Liver (tissue), 9 donors: ENCODE results near the gene HDDC2. TPM values are rescaled to one million over a fixed set of nuclear protein-coding genes. Genes with fewer than 3 reads are reported as not detected.

Experiments
- DNase-seq: peaks from one replicate; pipeline ENCODE4 v3.0.0-alpha.2; 2017; ENCODE audit warnings: low spot score
- H3K27ac ChIP-seq, 2 donors: one replicate each; pipeline ENCODE4 v1.7.0; 2013; ENCODE audit warnings: inconsistent platforms in 2 of 2, low read length in 2 of 2, control low read depth in 1 of 2, low read depth in 1 of 2, mild to moderate bottlenecking in 1 of 2
- H3K27me3 ChIP-seq, 4 donors: one replicate each; pipeline versions ENCODE4 v1.6.1 to v1.7.0; 2013; ENCODE audit warnings: low read length in 3 of 4, inconsistent platforms in 1 of 4, mild to moderate bottlenecking in 1 of 4, moderate library complexity in 1 of 4; ENCODE audit not compliant: control insufficient read depth in 4 of 4, insufficient read depth in 4 of 4
- H3K36me3 ChIP-seq, 4 donors: one replicate each; pipeline versions ENCODE4 v1.6.1 to v1.7.0; 2013; ENCODE audit warnings: low read length in 3 of 4, mild to moderate bottlenecking in 3 of 4, low read depth in 1 of 4, moderate library complexity in 1 of 4; ENCODE audit not compliant: control insufficient read depth in 4 of 4, insufficient read depth in 3 of 4
- H3K4me1 ChIP-seq, 4 donors: one replicate each; pipeline versions ENCODE4 v1.6.1 to v1.7.0; 2013; ENCODE audit warnings: low read length in 3 of 4, mild to moderate bottlenecking in 3 of 4, moderate library complexity in 1 of 4; ENCODE audit not compliant: control insufficient read depth in 4 of 4, insufficient read depth in 4 of 4
- H3K4me3 ChIP-seq, 3 donors: one replicate each; pipeline versions ENCODE4 v1.6.1 to v1.7.0; 2013; ENCODE audit warnings: low read length in 3 of 3, control low read depth in 1 of 3, low read depth in 1 of 3, mild to moderate bottlenecking in 1 of 3
- H3K9ac ChIP-seq, 2 donors: one replicate each; pipeline ENCODE4 v1.7.0; 2013; ENCODE audit warnings: low read length in 2 of 2, mild to moderate bottlenecking in 2 of 2, moderate library complexity in 2 of 2, control low read depth in 1 of 2, low read depth in 1 of 2
- H3K9me3 ChIP-seq, 4 donors: one replicate each; pipeline versions ENCODE4 v1.6.1 to v1.7.0; 2013; ENCODE audit warnings: low read length in 3 of 4; ENCODE audit not compliant: control insufficient read depth in 4 of 4
- CTCF ChIP-seq: fragments of 150-350 bp; IDR thresholded peaks from 2 replicates; pipeline ENCODE4 v1.5.1; 2017; ENCODE audit warnings: improper control_type of control experiment, low read depth, low read length; ENCODE audit not compliant: missing input control
- EGR1 ChIP-seq, 2 donors: IDR thresholded peaks; 2 replicates each; pipeline ENCODE4 v1.6.1; 2016 to 2018; ENCODE audit warnings: antibody characterized with exemption in 2 of 2, low read depth in 2 of 2
- FOXA1 ChIP-seq: IDR thresholded peaks from 2 replicates; pipeline ENCODE4 v1.6.1; 2016; ENCODE audit warnings: antibody characterized with exemption
- FOXA2 ChIP-seq: IDR thresholded peaks from 2 replicates; pipeline ENCODE4 v1.6.1; 2016; ENCODE audit warnings: antibody characterized with exemption
- GABPA ChIP-seq, 2 donors: IDR thresholded peaks in 1 of 2; conservative IDR thresholded peaks in 1 of 2; 2 replicates each; pipeline ENCODE4 v1.6.1; 2016; ENCODE audit warnings: antibody characterized with exemption in 2 of 2, mild to moderate bottlenecking in 1 of 2, moderate library complexity in 1 of 2
- HNF4A ChIP-seq, 2 donors: conservative IDR thresholded peaks; 2 replicates each; pipeline ENCODE4 v1.6.1; 2016; ENCODE audit warnings: antibody characterized with exemption in 2 of 2, mild to moderate bottlenecking in 2 of 2
- HNF4G ChIP-seq: IDR thresholded peaks from 2 replicates; pipeline ENCODE4 v1.6.1; 2016; ENCODE audit warnings: antibody characterized with exemption
- NR2F2 ChIP-seq: IDR thresholded peaks from 2 replicates; pipeline ENCODE4 v1.6.1; 2016; ENCODE audit warnings: antibody characterized with exemption
- RAD21 ChIP-seq, 2 donors: IDR thresholded peaks; 2 replicates each; pipeline ENCODE4 v1.6.1; 2016; ENCODE audit warnings: antibody characterized with exemption in 2 of 2, mild to moderate bottlenecking in 2 of 2
- RXRA ChIP-seq, 2 donors: IDR thresholded peaks; 2 replicates each; pipeline ENCODE4 v1.6.1; 2017 to 2018; ENCODE audit warnings: antibody characterized with exemption in 2 of 2, mild to moderate bottlenecking in 1 of 2
- SP1 ChIP-seq: IDR thresholded peaks from 2 replicates; pipeline ENCODE4 v1.6.1; 2018; ENCODE audit warnings: antibody characterized with exemption, mild to moderate bottlenecking
- TAF1 ChIP-seq: conservative IDR thresholded peaks from 2 replicates; pipeline ENCODE4 v1.6.1; 2016; ENCODE audit warnings: antibody characterized with exemption, mild to moderate bottlenecking
- YY1 ChIP-seq: IDR thresholded peaks from 2 replicates; pipeline ENCODE4 v1.6.1; 2016; ENCODE audit warnings: antibody characterized with exemption, mild to moderate bottlenecking
- WGBS: extraction: QIAGEN DNeasy Blood & Tissue Kit; methylation state at CpG from one replicate; pipeline ENCODE4 v1.1.7; 2013; 5-methylcytosine and 5-hydroxymethylcytosine counted together
- polyA plus RNA-seq, 2 donors: library from polyadenylated mRNA; stranded (reverse) in 1 of 2; unstranded in 1 of 2; fragments of 200-250 nt in 1 of 2; fragments of >200 nt in 1 of 2; fragmentation: Nextera tagmentation in 1 of 2; extraction: Ambion mirVana in 1 of 2; gene quantifications; one replicate each; pipeline versions ENCODE4 v1.2.1 to v1.2.3, GENCODE V29; 2013 to 2015
- total RNA-seq, 2 donors: library from RNA; depleted of rRNA; stranded (reverse); fragments of >200 nt; gene quantifications; one replicate each; pipeline ENCODE4 v1.2.3, GENCODE V29; 2014
- TF ChIP-seq, protein P1 (sequence below): IDR thresholded peaks from 2 replicates; pipeline ENCODE4 v1.6.1; 2016; ENCODE audit warnings: antibody characterized with exemption
- TF ChIP-seq, protein P2 (sequence below): IDR thresholded peaks from 2 replicates; pipeline ENCODE4 v1.6.1; 2016; ENCODE audit warnings: antibody characterized with exemption, mild to moderate bottlenecking
- TF ChIP-seq, protein P3 (sequence below): IDR thresholded peaks from 2 replicates; pipeline ENCODE4 v1.6.1; 2016; ENCODE audit warnings: antibody characterized with exemption
- donor health status: healthy.
- donor health status: healthy.
- donor health status: healthy.
- donor health status: healthy.
- donor health status: healthy.

The HDDC2 gene
- total and polyA plus RNA-seq, 4 donors: 8.8 to 21.0 (median 11.8) TPM

DNA sequence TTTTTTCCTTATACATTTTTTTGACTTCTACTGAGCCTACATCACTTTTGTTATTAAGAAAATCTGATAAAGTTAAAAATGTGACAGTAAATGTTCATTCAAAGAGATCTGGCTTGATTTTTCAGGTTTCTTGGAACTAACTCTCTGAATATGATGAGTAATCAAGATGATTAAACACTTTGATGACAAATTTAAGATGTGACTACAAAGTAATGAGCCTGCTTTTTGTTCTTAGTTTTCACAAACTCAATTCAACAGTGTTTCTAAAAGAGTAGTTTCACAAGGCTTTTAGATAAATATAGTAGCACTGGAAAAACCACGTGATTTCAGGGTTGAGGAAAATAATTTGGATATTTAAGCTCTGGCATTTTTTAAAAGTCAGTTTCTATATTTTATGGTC, 37.9 kb upstream of the HDDC2 start:
- TF ChIP-seq, protein P1, sequence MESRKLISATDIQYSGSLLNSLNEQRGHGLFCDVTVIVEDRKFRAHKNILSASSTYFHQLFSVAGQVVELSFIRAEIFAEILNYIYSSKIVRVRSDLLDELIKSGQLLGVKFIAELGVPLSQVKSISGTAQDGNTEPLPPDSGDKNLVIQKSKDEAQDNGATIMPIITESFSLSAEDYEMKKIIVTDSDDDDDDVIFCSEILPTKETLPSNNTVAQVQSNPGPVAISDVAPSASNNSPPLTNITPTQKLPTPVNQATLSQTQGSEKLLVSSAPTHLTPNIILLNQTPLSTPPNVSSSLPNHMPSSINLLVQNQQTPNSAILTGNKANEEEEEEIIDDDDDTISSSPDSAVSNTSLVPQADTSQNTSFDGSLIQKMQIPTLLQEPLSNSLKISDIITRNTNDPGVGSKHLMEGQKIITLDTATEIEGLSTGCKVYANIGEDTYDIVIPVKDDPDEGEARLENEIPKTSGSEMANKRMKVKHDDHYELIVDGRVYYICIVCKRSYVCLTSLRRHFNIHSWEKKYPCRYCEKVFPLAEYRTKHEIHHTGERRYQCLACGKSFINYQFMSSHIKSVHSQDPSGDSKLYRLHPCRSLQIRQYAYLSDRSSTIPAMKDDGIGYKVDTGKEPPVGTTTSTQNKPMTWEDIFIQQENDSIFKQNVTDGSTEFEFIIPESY: no peak
- TF ChIP-seq EGR1 (IDR thresholded peaks at IDR 0.05; ENCODE audit: low read depth in 2 of 2): no peak
- no peak for TF ChIP-seq RXRA (IDR thresholded peaks at IDR 0.05)
- TF ChIP-seq, protein P2, sequence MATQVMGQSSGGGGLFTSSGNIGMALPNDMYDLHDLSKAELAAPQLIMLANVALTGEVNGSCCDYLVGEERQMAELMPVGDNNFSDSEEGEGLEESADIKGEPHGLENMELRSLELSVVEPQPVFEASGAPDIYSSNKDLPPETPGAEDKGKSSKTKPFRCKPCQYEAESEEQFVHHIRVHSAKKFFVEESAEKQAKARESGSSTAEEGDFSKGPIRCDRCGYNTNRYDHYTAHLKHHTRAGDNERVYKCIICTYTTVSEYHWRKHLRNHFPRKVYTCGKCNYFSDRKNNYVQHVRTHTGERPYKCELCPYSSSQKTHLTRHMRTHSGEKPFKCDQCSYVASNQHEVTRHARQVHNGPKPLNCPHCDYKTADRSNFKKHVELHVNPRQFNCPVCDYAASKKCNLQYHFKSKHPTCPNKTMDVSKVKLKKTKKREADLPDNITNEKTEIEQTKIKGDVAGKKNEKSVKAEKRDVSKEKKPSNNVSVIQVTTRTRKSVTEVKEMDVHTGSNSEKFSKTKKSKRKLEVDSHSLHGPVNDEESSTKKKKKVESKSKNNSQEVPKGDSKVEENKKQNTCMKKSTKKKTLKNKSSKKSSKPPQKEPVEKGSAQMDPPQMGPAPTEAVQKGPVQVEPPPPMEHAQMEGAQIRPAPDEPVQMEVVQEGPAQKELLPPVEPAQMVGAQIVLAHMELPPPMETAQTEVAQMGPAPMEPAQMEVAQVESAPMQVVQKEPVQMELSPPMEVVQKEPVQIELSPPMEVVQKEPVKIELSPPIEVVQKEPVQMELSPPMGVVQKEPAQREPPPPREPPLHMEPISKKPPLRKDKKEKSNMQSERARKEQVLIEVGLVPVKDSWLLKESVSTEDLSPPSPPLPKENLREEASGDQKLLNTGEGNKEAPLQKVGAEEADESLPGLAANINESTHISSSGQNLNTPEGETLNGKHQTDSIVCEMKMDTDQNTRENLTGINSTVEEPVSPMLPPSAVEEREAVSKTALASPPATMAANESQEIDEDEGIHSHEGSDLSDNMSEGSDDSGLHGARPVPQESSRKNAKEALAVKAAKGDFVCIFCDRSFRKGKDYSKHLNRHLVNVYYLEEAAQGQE: no peak
- TF ChIP-seq TAF1: no peak
- TF ChIP-seq NR2F2: no peak
- TF ChIP-seq, protein P3, sequence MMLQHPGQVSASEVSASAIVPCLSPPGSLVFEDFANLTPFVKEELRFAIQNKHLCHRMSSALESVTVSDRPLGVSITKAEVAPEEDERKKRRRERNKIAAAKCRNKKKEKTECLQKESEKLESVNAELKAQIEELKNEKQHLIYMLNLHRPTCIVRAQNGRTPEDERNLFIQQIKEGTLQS: no peak
- TF ChIP-seq HNF4A (conservative IDR thresholded peaks at IDR 0.05): no peak
- no peak for TF ChIP-seq SP1
- TF ChIP-seq HNF4G: no peak
- TF ChIP-seq FOXA1: no peak
- no peak for TF ChIP-seq RAD21 (IDR thresholded peaks at IDR 0.05)
- TF ChIP-seq CTCF: no peak
- TF ChIP-seq GABPA (IDR thresholded peaks at IDR 0.05 in 1 of 2, conservative IDR thresholded peaks at IDR 0.05 in 1 of 2): no peak
- no peak for TF ChIP-seq FOXA2
- no peak overlapping the region for H3K4me3 ChIP-seq
- H3K4me1 ChIP-seq: no peaks in the 10 kb centered on the region
- no peak overlapping the region for H3K27ac ChIP-seq
- no peak overlapping the region for H3K9ac ChIP-seq
- no peaks in the 10 kb centered on the region for H3K9me3 ChIP-seq
- 60% methylated on average over 1 of the region's 1 CpG for WGBS
- no peaks in the 10 kb centered on the region for H3K27me3 ChIP-seq
- no peaks in the 10 kb centered on the region for H3K36me3 ChIP-seq
- DNase-seq: no peak

DNA sequence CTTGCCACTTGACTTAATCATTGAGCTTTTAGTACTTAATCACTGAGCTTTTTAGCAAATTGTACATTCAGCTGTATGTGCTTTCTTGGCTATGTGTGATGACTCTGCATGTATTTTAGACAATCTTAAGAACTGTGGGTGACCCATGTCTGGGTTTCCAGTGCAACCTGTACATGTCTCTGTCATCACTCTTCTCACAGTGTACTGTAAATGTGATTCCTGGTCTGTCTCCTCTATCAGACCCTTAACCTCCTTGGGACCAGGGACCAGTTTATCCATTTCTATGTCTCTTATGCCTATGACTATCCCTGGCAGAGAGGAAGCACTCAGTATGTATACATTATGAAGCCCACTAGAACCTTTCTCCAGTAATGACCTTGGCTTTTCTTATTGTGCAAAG, 36.6 kb upstream of the HDDC2 start:
- Histone ChIP-seq H3K36me3 (no peaks in the 10 kb centered on the region), H3K4me1 (no peaks in the 10 kb centered on the region), H3K9me3 (no peaks in the 10 kb centered on the region), H3K4me3 (no peak overlapping the region), H3K9ac (no peak overlapping the region), H3K27me3 (no peaks in the 10 kb centered on the region), H3K27ac (no peak overlapping the region)
- no peak for DNase-seq
- TF ChIP-seq CTCF (no peak), YY1 (no peak), FOXA1 (no peak), RAD21 (IDR thresholded peaks at IDR 0.05) (no peak), TAF1 (no peak), HNF4A (conservative IDR thresholded peaks at IDR 0.05) (no peak), NR2F2 (no peak), SP1 (no peak), GABPA (IDR thresholded peaks at IDR 0.05 in 1 of 2, conservative IDR thresholded peaks at IDR 0.05 in 1 of 2) (no peak), HNF4G (no peak)
- TF ChIP-seq, protein P2: no peak
